Activated CD4-positive, alpha-beta T cell treated with anti-CD3 and anti-CD28 coated beads for 24 hours (primary cell): ENCODE data around the gene SMYD2.

Experiments used
- DNase-seq, 2 donors: peaks; one replicate each; pipeline ENCODE4 v3.0.0-alpha.2; 2020; ENCODE audit warnings: low read depth in 2 of 2

SMYD2 gene

GRCh38 chr1:214360525-214361164, 79.7 kb downstream of the SMYD2 start:
- no peak for DNase-seq

GRCh38 chr1:214361636-214362035, 80.7 kb downstream of the SMYD2 start:
- no peak for DNase-seq

GRCh38 chr1:214362188-214362882, 81.4 kb downstream of the SMYD2 start:
- DNase-seq, result no peak

- no peak for DNase-seq
Observed at GRCh38 chr1:214363386-214363785, 82.4 kb downstream of the SMYD2 start.

- DNase-seq, result no peak
Observed at GRCh38 chr1:214364386-214364785, 83.4 kb downstream of the SMYD2 start.

- no peak for DNase-seq
Observed at GRCh38 chr1:214364786-214365295, 83.9 kb downstream of the SMYD2 start.

GRCh38 chr1:214367841-214368240, 86.9 kb downstream of the SMYD2 start:
- no peak for DNase-seq

- no peak for DNase-seq
Observed at GRCh38 chr1:214369364-214369763, 88.4 kb downstream of the SMYD2 start.

- DNase-seq, result no peak
Observed at GRCh38 chr1:214370615-214371014, 89.7 kb downstream of the SMYD2 start.

- DNase-seq, result no peak
Observed at GRCh38 chr1:214372092-214372491, 91.1 kb downstream of the SMYD2 start.

GRCh38 chr1:214377485-214377884, 96.5 kb downstream of the SMYD2 start:
- DNase-seq, result no peak

GRCh38 chr1:214377886-214378285, 96.9 kb downstream of the SMYD2 start:
- DNase-seq, result no peak

GRCh38 chr1:214378492-214378891, 97.5 kb downstream of the SMYD2 start:
- no peak for DNase-seq

- DNase-seq, result no peak
Observed at GRCh38 chr1:214379236-214379970, 98.4 kb downstream of the SMYD2 start.

- DNase-seq, result no peak
Observed at GRCh38 chr1:214380396-214380795, 99.4 kb downstream of the SMYD2 start.

GRCh38 chr1:214380986-214381695, 100.2 kb downstream of the SMYD2 start:
- DNase-seq, result no peak

GRCh38 chr1:214383381-214384372, 102.7 kb downstream of the SMYD2 start:
- no peak for DNase-seq

GRCh38 chr1:214384373-214385079, 103.6 kb downstream of the SMYD2 start:
- DNase-seq, result no peak

- no peak for DNase-seq
Observed at GRCh38 chr1:214385428-214385827, 104.5 kb downstream of the SMYD2 start.

- no peak for DNase-seq
Observed at GRCh38 chr1:214386333-214386732, 105.4 kb downstream of the SMYD2 start.
